NCI-H1092 (cell line): ENCODE data around the gene KPTN.

Experiments
- DNase-seq: peaks from one replicate; lab custom pipeline; 2025; lab: John Stamatoyannopoulos, UW

KPTN gene

DNA sequence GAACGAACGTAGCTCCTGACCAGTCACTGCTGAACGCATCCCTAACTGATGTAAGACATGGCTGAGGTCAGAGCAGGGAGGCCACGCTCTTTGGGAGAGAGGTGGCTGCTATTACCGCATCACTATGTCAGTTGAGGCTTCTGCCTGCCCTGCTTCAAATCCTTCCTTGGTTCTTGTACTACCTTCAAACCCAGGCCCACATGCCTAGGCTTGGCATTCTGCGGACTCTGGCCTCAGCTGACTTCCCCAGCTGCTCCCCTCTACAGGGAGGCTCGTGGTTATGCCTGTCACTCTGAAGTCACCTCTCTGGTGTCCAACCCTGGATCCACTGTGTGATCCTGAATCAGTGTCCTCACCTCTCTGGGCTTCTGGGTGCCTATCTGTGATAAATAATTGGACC lies 49.9 kb downstream of the KPTN start:
- no peak for DNase-seq

DNA sequence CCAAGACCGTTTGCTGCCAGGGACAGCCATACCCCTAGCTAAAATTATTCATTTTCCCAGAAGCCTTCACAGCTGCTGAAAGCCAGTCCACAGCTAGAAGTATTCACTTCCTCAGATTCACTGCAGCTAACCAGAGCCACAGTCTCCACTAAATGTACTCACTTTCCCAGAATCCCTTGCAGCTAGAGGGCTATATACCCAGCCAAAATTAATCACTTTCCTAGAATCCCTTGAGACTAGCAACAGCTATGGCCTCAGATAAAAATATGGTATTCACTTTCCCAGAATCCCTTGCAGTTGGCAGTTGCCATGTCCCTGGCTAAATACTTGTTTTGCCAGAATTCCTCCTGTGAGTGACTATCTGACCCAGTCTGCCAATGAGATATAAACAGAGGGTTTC lies 50.9 kb downstream of the KPTN start:
- DNase-seq: no peak

DNA sequence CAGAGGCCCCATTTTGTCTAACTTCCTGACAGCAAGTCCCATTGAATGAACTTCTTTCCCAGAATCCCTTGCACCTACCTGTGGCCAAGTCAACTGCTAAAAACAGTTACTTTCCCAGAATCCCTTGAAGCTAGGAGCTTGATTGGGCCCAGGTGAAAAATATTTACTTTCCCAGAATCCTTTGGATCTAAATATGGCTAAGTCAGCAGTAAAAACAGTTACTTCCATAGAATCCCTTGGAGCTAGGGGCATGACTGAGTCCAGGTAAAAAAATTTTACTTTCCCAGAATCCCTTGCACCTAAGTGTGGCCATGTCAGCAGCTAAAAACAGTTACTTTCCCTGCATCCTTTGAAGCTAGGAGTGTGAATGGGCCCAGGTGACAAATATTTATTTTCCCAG lies 51.5 kb downstream of the KPTN start:
- no peak for DNase-seq

DNA sequence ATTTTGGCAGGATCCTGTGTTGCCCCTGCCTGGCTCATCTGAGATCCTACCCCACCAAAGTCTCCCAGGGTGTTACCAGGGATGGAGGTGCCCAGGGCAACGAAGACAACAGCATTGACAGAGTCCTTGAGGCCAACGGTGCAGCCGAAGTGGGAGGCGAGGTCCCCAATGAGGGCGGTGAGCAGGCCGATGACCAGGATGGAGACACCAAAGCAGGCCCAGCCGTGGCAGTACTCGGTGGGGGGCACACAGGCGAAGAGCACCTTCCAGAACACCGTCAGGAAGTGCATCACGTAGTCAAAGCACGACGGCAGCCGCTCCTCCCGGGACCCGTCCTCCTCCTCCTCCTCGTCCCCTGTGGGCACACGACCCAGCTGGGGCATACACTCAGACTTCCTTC lies 51.9 kb downstream of the KPTN start:
- DNase-seq: no peak

DNA sequence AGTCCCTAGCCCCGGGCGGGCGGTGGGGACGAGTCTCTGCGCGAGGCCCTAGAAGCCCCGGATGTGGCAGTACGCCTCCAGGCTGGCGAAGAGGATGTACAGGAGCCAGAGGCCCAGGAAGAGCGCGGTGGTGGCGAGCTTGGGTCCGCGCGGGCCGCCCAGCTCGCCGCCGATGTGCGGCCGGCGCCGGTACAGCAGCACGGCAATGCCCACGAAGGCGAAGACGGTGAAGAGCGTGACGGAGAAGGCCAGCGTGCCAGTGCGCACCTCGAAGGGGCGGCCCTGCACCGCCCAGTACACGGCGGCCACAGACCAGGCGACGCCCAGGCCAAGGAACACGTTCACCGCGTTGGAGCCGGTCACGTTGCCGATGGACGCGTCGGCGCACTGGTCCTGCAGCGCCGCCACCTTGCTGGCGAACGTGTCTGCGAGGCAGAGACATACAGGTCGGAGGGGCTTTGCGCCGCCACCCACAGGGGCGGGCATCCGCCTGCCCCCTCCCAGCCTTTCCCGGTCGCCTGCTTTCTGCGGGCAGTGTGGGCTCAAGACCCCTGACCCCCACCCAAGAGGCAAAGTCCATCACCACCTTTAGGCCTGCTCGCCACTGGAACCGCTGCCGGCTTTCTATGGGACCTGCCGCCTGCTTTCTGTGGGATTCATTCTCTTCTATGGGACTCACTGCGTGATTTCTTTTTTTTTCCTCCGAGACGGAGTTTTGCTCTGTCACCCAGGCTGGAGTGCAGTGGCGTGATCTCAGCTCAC lies 53.8 kb downstream of the KPTN start:
- no peak for DNase-seq

DNA sequence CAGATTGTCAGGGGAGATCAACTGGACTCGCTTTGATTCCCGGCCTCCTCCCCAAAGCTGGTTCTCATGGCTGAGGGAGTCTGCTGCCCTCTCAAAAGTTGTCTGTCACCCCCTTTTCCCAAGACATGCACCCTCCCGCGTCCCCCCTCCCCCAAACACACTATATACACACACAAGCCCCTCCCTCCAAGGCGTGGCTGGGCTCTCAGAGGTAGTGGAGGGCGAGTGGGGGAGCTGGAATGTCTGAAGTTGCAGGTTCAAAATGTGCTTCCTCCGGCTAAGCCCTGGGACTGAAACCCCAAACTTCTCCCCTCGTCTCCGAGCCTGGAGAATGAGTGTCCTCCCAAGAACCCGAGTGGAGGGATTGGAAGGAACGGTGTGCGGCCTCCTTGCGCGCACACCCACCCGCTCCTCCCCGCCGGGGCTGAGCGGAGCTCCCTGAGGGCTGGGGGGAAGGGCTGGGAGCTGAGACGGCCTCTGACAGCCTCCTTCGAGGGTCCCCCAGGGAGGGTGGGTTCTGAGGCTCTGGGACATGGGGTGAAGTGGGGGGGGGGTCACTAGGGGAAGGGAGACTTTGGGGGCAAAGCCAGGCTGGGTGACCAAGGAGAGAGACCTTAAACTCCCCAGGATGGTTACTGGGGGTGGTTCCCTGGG lies 54.8 kb downstream of the KPTN start:
- DNase-seq: no peak

DNA sequence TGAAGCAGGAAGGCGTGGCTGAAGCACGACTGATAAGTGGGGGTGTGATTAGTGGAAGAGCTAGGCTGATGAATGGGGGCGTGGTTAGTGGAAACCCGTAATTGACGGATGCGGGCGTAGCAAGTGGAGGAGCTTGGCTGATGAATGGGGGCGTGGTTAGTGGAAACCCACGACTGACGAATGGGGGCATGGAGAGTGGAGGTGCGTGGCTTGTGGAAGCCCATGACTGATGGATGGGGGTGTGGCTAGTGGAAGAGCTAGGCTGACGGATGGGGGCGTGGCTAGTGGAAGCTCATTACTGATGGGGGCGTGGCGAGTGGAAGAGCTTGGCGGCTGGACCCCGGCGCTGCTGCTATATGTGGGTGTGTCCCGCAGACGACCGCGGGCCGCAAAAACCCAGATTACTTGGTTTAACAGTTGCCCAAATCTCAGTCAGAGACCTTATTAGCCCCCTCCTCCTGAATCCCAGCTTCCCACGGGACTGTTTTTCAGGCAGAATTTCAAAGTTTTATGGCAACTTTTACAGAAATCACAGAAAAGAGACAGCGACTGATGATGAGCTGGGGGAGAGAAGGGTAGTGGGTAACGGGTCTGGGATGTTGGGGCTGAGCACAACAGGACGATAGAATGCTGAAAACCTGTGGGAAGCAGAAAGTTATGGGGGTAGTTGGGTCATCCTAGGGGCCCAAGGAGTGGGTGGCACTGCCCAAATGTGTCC lies 55.7 kb downstream of the KPTN start:
- peak; percentile 78 for DNase-seq

DNA sequence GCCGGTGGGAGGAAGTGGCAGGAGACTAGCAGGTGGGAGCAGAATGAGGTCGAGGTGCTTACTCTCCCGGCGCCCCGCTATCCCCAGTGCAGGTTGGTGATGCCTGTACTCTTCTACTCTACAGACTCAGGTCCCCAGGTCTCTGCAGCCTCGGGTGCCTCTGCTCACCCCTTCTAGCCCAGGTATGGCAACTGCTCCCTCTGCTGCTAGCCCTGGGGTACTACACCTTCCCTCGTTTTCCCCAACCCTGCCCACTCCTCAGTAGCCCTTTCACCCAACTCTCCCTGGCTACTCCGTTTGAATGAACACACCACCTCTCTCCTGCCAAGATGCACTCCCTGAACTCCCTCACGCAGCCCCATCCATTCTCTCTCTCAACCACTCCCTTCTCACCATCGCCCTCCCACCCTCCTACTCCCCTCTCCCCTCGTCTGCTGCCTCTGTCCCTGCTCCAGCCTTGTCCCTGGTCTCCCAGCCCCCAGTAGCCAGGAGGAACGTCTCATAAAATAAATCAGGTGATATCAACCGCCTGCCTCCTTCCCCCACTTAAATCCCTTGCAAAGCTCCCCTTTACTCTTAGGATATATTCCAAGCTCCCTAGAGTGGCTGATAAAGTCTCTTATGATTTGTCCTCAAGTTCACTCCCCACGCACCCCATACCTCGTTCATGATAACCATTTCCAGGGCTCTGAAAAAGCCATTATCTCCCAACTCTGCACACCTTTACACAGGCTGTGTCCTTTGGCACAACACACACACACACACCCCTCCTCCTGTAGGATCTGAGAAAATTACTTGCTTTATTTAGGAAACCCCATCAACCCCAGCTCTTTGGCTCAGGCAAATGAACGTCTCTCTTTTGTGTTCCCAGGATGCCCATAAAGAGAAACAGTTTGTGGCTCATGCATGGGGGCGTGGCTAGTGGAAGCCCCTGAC lies 56.5 kb downstream of the KPTN start:
- peak; percentile 31 for DNase-seq
